ENCODE measurements around the gene ERI2.

Gene ERI2

DNA sequence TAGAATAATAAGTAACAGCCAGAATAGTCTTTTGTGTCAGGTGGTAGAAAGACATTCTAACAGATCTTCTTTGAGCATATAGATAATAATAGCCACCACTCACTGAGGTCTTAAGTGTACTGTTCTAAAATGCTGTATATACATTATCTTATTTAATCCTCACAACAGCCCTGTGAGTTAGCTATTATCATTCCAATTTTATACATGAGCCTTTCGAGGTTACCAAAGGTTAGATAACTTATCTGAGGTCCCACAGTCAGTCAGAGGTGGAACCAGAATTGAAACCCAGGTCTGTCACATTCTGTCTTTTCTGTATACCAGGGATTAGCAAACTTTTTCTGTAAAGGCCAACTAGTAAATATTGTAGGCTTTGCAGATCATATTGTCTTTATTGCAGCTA lies 23.3 kb upstream of the ERI2 start:
- Histone ChIP-seq H3K79me1 (replicated peaks; ENCODE audit: low read length, poor library complexity, severe bottlenecking) (no peaks in the 10 kb centered on the region), H2BK5ac (ENCODE audit: low read depth, low read length, poor library complexity, severe bottlenecking) (no peak overlapping the region), H3K14ac (ENCODE audit: low read length in 2 of 2) (no peak overlapping the region), H4K8ac (ENCODE audit: low read length) (no peak overlapping the region), H3K27me3 (ENCODE audit: control insufficient read depth in 1 of 2, insufficient read depth in 1 of 2, low read length in 2 of 2) (no peaks in the 10 kb centered on the region), H3K23ac (ENCODE audit: low read length in 2 of 2) (no peak overlapping the region), H3K4me1 (ENCODE audit: control insufficient read depth, insufficient read depth, low read depth, low read length) (no peaks in the 10 kb centered on the region), H3K18ac (ENCODE audit: low read depth in 1 of 2, low read length in 2 of 2) (no peak overlapping the region), H2BK12ac (ENCODE audit: low read length in 2 of 2) (no peak overlapping the region), H3K4me3 (ENCODE audit: insufficient read depth in 1 of 2, low read depth in 1 of 2, low read length in 2 of 2) (no peak overlapping the region), H3K4ac (ENCODE audit: low read depth in 1 of 2, low read length in 2 of 2) (no peak overlapping the region), H2BK120ac (ENCODE audit: low read depth, low read length) (no peak overlapping the region), H3K36me3 (ENCODE audit: control insufficient read depth in 1 of 2, insufficient read depth in 2 of 2, low read depth in 1 of 2, low read length in 2 of 2) (peaks cover 0 to 40% of the 10 kb centered on the region in 2 experiments), H2AK5ac (ENCODE audit: low read length, severe bottlenecking) (no peak overlapping the region), H2BK15ac (ENCODE audit: low read depth, poor library complexity, severe bottlenecking) (no peak overlapping the region), H3K4me2 (ENCODE audit: low read length, poor library complexity, severe bottlenecking) (no peak overlapping the region), H3K27ac (ENCODE audit: low read length, poor library complexity, severe bottlenecking) (no peak overlapping the region), H4K91ac (ENCODE audit: low read length) (no peak overlapping the region), H3K9ac (ENCODE audit: low read length) (no peak overlapping the region), H3K9me3 (ENCODE audit: control insufficient read depth, low read length) (no peaks in the 10 kb centered on the region), H2AFZ (ENCODE audit: low read depth, low read length) (no peak overlapping the region)
- WGBS, result 100% methylated on average over 1 of the region's 1 CpG
- DNase-seq, result no peak

DNA sequence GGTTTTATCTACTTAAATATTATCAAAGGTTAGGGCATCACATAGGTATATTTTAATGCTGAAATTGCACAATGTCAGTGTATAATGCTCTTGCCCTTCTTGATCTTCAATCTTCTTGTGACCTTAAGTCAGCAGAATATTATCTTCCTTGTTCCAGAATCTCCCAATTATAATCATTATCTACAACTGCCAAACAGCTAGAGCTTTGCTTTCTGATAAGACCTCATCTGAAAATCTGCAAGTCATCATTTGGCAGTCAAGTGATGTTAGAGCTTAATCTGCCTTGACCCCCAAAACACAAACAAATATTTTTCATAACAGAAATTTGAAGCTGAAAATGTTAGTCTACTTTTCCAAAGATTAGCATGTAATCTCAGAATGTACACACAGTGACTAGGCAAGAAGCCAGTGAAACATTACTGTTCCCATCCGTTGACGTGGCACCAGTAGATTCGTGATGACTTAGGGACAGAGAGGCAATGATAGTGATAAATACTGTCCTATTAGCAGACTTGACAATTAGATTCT lies 19.8 kb upstream of the ERI2 start:
- H3K27me3 ChIP-seq (ENCODE audit: control insufficient read depth in 1 of 2, insufficient read depth in 1 of 2, low read length in 2 of 2), result no peaks in the 10 kb centered on the region
- no peak overlapping the region for H2AK5ac ChIP-seq (ENCODE audit: low read length, severe bottlenecking)
- no peak overlapping the region for H3K23ac ChIP-seq (ENCODE audit: low read length in 2 of 2)
- no peak overlapping the region for H3K4ac ChIP-seq (ENCODE audit: low read depth in 1 of 2, low read length in 2 of 2)
- H2BK15ac ChIP-seq (ENCODE audit: low read depth, poor library complexity, severe bottlenecking), result no peak overlapping the region
- no peak overlapping the region for H2BK120ac ChIP-seq (ENCODE audit: low read depth, low read length)
- H3K4me1 ChIP-seq (ENCODE audit: control insufficient read depth, insufficient read depth, low read depth, low read length), result no peaks in the 10 kb centered on the region
- no peak overlapping the region for H3K4me2 ChIP-seq (ENCODE audit: low read length, poor library complexity, severe bottlenecking)
- no peak overlapping the region for H2BK5ac ChIP-seq (ENCODE audit: low read depth, low read length, poor library complexity, severe bottlenecking)
- H2BK12ac ChIP-seq (ENCODE audit: low read length in 2 of 2), result no peak overlapping the region
- no peak overlapping the region for H3K27ac ChIP-seq (ENCODE audit: low read length, poor library complexity, severe bottlenecking)
- no peak overlapping the region for H4K91ac ChIP-seq (ENCODE audit: low read length)
- H4K8ac ChIP-seq (ENCODE audit: low read length), result no peak overlapping the region
- no peak for DNase-seq
- H2AFZ ChIP-seq (ENCODE audit: low read depth, low read length), result no peak overlapping the region
- no peaks in the 10 kb centered on the region for H3K79me1 ChIP-seq (replicated peaks; ENCODE audit: low read length, poor library complexity, severe bottlenecking)
- peaks cover 0 to 50% of the 10 kb centered on the region in 2 experiments for H3K36me3 ChIP-seq (ENCODE audit: control insufficient read depth in 1 of 2, insufficient read depth in 2 of 2, low read depth in 1 of 2, low read length in 2 of 2)
- no peak overlapping the region for H3K18ac ChIP-seq (ENCODE audit: low read depth in 1 of 2, low read length in 2 of 2)
- no peak overlapping the region for H3K14ac ChIP-seq (ENCODE audit: low read length in 2 of 2)
- H3K9me3 ChIP-seq (ENCODE audit: control insufficient read depth, low read length), result no peaks in the 10 kb centered on the region
- WGBS, result 97% methylated on average over 3 of the region's 3 CpGs
- H3K4me3 ChIP-seq (ENCODE audit: insufficient read depth in 1 of 2, low read depth in 1 of 2, low read length in 2 of 2), result no peak overlapping the region
- H3K9ac ChIP-seq (ENCODE audit: low read length), result no peak overlapping the region

DNA sequence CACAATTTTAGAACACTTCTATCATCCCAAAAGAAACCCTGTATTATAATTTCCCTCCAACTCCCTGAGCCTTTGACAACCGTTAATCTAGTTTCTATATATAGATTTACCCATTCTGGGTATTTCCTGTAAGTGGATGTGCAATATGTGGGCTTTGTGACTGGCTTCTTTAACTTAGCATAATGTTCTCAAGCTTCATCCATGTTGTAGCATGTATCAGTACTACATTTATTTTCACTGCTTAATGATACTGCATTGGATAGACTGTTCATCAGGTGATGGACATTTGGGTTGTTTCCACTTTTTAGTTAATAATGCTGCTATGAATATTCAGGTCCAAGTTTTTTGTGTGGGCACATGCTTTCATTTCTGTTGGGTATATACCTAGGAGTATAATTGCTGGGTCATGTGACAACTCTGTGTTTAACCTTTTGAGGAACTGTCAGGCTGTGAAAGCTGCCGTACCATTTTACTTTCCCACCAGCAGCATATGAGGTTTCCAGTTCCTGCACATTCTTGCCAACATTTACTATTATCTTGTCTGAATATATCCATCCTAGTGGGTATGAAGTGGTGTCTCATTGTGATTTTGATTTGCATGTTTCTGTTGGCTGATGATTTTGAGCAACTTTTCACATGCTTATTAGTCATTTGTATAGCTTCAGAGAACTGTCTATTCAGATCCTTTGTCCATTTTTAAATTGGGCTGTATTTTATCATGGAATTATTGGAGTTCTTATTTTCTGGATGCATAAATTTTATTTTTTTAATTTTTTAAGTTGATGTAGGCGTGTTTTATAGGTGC lies 16.5 kb upstream of the ERI2 start:
- Histone ChIP-seq H3K23ac (ENCODE audit: low read length in 2 of 2) (no peak overlapping the region), H2AK5ac (ENCODE audit: low read length, severe bottlenecking) (no peak overlapping the region)

DNA sequence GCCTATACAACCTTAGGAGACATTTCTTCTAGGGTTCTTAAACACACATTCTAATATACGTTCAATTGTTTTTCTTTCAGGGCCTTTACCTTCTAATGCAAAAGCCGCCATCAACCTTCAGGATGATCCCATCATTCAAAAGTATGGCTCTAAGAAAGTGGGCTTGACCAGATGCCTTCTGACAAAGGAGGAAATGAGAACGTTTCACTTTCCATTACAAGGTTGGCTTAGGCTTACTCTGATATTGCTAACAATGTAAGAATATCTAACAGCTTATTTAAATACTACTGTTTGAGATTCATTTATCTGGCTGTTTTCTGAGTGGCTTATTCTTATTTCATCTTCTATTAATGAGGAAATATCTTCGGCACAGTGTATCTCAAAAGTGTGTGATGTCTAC lies 15.4 kb upstream of the ERI2 start:
- H4K91ac ChIP-seq (ENCODE audit: low read length), result no peak overlapping the region
- no peak overlapping the region for H2BK120ac ChIP-seq (ENCODE audit: low read depth, low read length)
- H3K4ac ChIP-seq (ENCODE audit: low read depth in 1 of 2, low read length in 2 of 2), result no peak overlapping the region
- H3K4me2 ChIP-seq (ENCODE audit: low read length, poor library complexity, severe bottlenecking), result no peak overlapping the region
- H3K14ac ChIP-seq (ENCODE audit: low read length in 2 of 2), result no peak overlapping the region
- H3K4me1 ChIP-seq (ENCODE audit: control insufficient read depth, insufficient read depth, low read depth, low read length), result no peaks in the 10 kb centered on the region
- no peak for DNase-seq
- no peaks in the 10 kb centered on the region for H3K27me3 ChIP-seq (ENCODE audit: control insufficient read depth in 1 of 2, insufficient read depth in 1 of 2, low read length in 2 of 2)
- H2BK15ac ChIP-seq (ENCODE audit: low read depth, poor library complexity, severe bottlenecking), result no peak overlapping the region
- no peak overlapping the region for H2AK5ac ChIP-seq (ENCODE audit: low read length, severe bottlenecking)
- H3K23ac ChIP-seq (ENCODE audit: low read length in 2 of 2), result no peak overlapping the region
- H3K79me1 ChIP-seq (replicated peaks; ENCODE audit: low read length, poor library complexity, severe bottlenecking), result no peaks in the 10 kb centered on the region
- no peaks in the 10 kb centered on the region for H3K9me3 ChIP-seq (ENCODE audit: control insufficient read depth, low read length)
- H3K18ac ChIP-seq (ENCODE audit: low read depth in 1 of 2, low read length in 2 of 2), result no peak overlapping the region
- H3K36me3 ChIP-seq (ENCODE audit: control insufficient read depth in 1 of 2, insufficient read depth in 2 of 2, low read depth in 1 of 2, low read length in 2 of 2), result peaks cover 0 to 57% of the 10 kb centered on the region in 2 experiments
- H3K27ac ChIP-seq (ENCODE audit: low read length, poor library complexity, severe bottlenecking), result no peak overlapping the region
- no peak overlapping the region for H2AFZ ChIP-seq (ENCODE audit: low read depth, low read length)
- H3K9ac ChIP-seq (ENCODE audit: low read length), result no peak overlapping the region
- H2BK12ac ChIP-seq (ENCODE audit: low read length in 2 of 2), result no peak overlapping the region
- H3K4me3 ChIP-seq (ENCODE audit: insufficient read depth in 1 of 2, low read depth in 1 of 2, low read length in 2 of 2), result no peak overlapping the region
- H2BK5ac ChIP-seq (ENCODE audit: low read depth, low read length, poor library complexity, severe bottlenecking), result no peak overlapping the region
- WGBS, result 100% methylated on average over 3 of the region's 4 CpGs
- no peak overlapping the region for H4K8ac ChIP-seq (ENCODE audit: low read length)

More for the DNA sequence above, 16.5 kb upstream of the ERI2 start:
- no peak overlapping the region for H2BK120ac ChIP-seq (ENCODE audit: low read depth, low read length)
- H3K4ac ChIP-seq (ENCODE audit: low read depth in 1 of 2, low read length in 2 of 2), result no peak overlapping the region
- no peak overlapping the region for H4K8ac ChIP-seq (ENCODE audit: low read length)
- WGBS, result no CpG with 5 or more reads among the region's 3 CpGs
- no peaks in the 10 kb centered on the region for H3K9me3 ChIP-seq (ENCODE audit: control insufficient read depth, low read length)
- H3K4me1 ChIP-seq (ENCODE audit: control insufficient read depth, insufficient read depth, low read depth, low read length), result no peaks in the 10 kb centered on the region
- H3K18ac ChIP-seq (ENCODE audit: low read depth in 1 of 2, low read length in 2 of 2), result no peak overlapping the region
- H2AFZ ChIP-seq (ENCODE audit: low read depth, low read length), result no peak overlapping the region
- H3K27me3 ChIP-seq (ENCODE audit: control insufficient read depth in 1 of 2, insufficient read depth in 1 of 2, low read length in 2 of 2), result no peaks in the 10 kb centered on the region
- no peak overlapping the region for H4K91ac ChIP-seq (ENCODE audit: low read length)
- H3K14ac ChIP-seq (ENCODE audit: low read length in 2 of 2), result no peak overlapping the region
- H2BK12ac ChIP-seq (ENCODE audit: low read length in 2 of 2), result no peak overlapping the region
- no peak overlapping the region for H3K9ac ChIP-seq (ENCODE audit: low read length)
- H3K79me1 ChIP-seq (replicated peaks; ENCODE audit: low read length, poor library complexity, severe bottlenecking), result no peaks in the 10 kb centered on the region
- no peak overlapping the region for H3K27ac ChIP-seq (ENCODE audit: low read length, poor library complexity, severe bottlenecking)
- peaks cover 0 to 58% of the 10 kb centered on the region in 2 experiments for H3K36me3 ChIP-seq (ENCODE audit: control insufficient read depth in 1 of 2, insufficient read depth in 2 of 2, low read depth in 1 of 2, low read length in 2 of 2)
- DNase-seq, result no peak
- H2BK15ac ChIP-seq (ENCODE audit: low read depth, poor library complexity, severe bottlenecking), result no peak overlapping the region
- no peak overlapping the region for H3K4me3 ChIP-seq (ENCODE audit: insufficient read depth in 1 of 2, low read depth in 1 of 2, low read length in 2 of 2)
- no peak overlapping the region for H3K4me2 ChIP-seq (ENCODE audit: low read length, poor library complexity, severe bottlenecking)
- H2BK5ac ChIP-seq (ENCODE audit: low read depth, low read length, poor library complexity, severe bottlenecking), result no peak overlapping the region

All from mesenchymal stem cell (in vitro differentiated cells and primary cell).